ENCODE data around the gene C1QTNF9B.
"Not testable (repeated sequence)": the region's sequence is repeated elsewhere in the genome, so short reads cannot be mapped to it uniquely, and the experiment has no call there.

The C1QTNF9B gene

DNA sequence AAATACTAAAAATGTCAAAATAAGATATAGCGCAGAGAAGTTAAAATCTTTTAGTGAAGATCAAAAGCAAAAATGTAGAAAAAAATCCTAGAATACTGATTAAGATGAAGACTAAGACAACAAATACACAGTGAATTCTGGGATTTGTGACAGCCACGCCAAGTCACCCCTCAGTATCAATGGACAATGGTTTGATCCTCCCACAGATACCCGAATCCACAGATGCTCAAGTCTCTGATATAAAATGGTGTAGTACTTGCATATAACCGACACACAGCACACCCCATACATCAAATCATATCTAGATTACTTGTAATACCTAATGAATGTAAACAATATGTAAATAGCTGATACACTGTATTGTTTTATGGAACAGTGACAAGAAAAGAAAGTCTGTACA, 14.0 kb downstream of the C1QTNF9B start:
- Mint-ChIP-seq H3K4me3 (no peak overlapping the region), H3K27me3 (no peaks in the 10 kb centered on the region), H3K36me3 (ENCODE audit: low read depth) (peaks cover 47% of the 10 kb centered on the region), H3K4me1 (ENCODE audit: low read depth) (peaks cover 4% of the 10 kb centered on the region), H3K27ac (no peak overlapping the region), H3K9me3 (no peaks in the 10 kb centered on the region)
- intact Hi-C loops (cut with micrococcal nuclease) = loop anchor here (10.0 kb wide), 1 partner anchor 508 kb away; no protein-coding TSS in a partner anchor

- H3K27ac Mint-ChIP-seq; H3K27me3 Mint-ChIP-seq; H3K4me1 Mint-ChIP-seq (ENCODE audit: low read depth); H3K4me3 Mint-ChIP-seq; H3K9me3 Mint-ChIP-seq: not testable (repeated sequence)
- H3K36me3 Mint-ChIP-seq (ENCODE audit: low read depth) = peaks cover 47% of the 10 kb centered on the region
- intact Hi-C loops (cut with micrococcal nuclease) = loop anchor here (10.0 kb wide), 1 partner anchor 507 kb away; no protein-coding TSS in a partner anchor
These were observed 15.9 kb downstream of the C1QTNF9B start for GRCh38 chr13:23881402-23881800.

- not testable (repeated sequence) for H3K9me3 Mint-ChIP-seq; H3K4me3 Mint-ChIP-seq; H3K27me3 Mint-ChIP-seq; H3K4me1 Mint-ChIP-seq (ENCODE audit: low read depth); H3K27ac Mint-ChIP-seq
- peaks cover 53% of the 10 kb centered on the region for H3K36me3 Mint-ChIP-seq (ENCODE audit: low read depth)
- intact Hi-C loops (cut with micrococcal nuclease) = loop anchor here (10.0 kb wide), 1 partner anchor 506 kb away; no protein-coding TSS in a partner anchor
These were observed 16.6 kb downstream of the C1QTNF9B start for GRCh38 chr13:23880493-23881401.

GRCh38 chr13:23877286-23877685, 20.0 kb downstream of the C1QTNF9B start:
- Mint-ChIP-seq H3K36me3 (ENCODE audit: low read depth) (peaks cover 43% of the 10 kb centered on the region), H3K4me3 (no peak overlapping the region), H3K27ac (no peak overlapping the region), H3K4me1 (ENCODE audit: low read depth) (no peaks in the 10 kb centered on the region), H3K27me3 (no peaks in the 10 kb centered on the region), H3K9me3 (no peaks in the 10 kb centered on the region)
- intact Hi-C loops (cut with micrococcal nuclease) = no loop called here

DNA sequence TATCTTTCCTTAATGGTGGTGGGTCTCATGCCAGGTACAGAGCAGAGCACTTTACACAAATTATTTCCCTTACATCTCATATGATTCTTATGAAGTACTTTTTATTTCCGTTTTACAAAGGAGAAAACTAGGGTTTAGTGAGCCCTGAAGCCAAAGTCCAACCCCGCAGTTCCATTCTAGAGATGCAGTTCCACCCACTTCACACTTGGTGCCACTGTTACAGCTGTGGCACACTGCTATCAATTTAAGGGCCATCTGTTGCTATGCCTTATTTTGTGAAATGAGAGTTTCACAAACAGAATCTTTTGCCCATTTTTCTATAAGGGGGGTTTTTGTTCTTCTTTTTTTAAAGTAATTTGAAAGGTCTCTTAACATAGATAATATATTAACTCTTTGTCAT, 21.0 kb downstream of the C1QTNF9B start:
- intact Hi-C loops (cut with micrococcal nuclease) = no loop called here
- H3K9me3 Mint-ChIP-seq = no peaks in the 10 kb centered on the region
- H3K27ac Mint-ChIP-seq = no peak overlapping the region
- H3K4me1 Mint-ChIP-seq (ENCODE audit: low read depth) = no peaks in the 10 kb centered on the region
- no peaks in the 10 kb centered on the region for H3K27me3 Mint-ChIP-seq
- peaks cover 33% of the 10 kb centered on the region for H3K36me3 Mint-ChIP-seq (ENCODE audit: low read depth)
- no peak overlapping the region for H3K4me3 Mint-ChIP-seq

GRCh38 chr13:23871616-23872220, 25.6 kb downstream of the C1QTNF9B start:
- H3K4me3 Mint-ChIP-seq = no peak overlapping the region
- H3K4me1 Mint-ChIP-seq (ENCODE audit: low read depth) = no peaks in the 10 kb centered on the region
- H3K36me3 Mint-ChIP-seq (ENCODE audit: low read depth) = peaks cover 16% of the 10 kb centered on the region
- no peak overlapping the region for H3K27ac Mint-ChIP-seq
- H3K27me3 Mint-ChIP-seq = no peaks in the 10 kb centered on the region
- intact Hi-C loops (cut with micrococcal nuclease) = loop anchor here (1.0 to 5.0 kb wide), 4 partner anchors 293 to 464 kb away; no protein-coding TSS in a partner anchor
- H3K9me3 Mint-ChIP-seq = no peaks in the 10 kb centered on the region

GRCh38 chr13:23870356-23871140, 26.8 kb downstream of the C1QTNF9B start:
- intact Hi-C loops (cut with micrococcal nuclease) = loop anchor here (1.0 to 5.0 kb wide), 4 partner anchors 292 to 463 kb away; no protein-coding TSS in a partner anchor
- Mint-ChIP-seq H3K27me3 (no peaks in the 10 kb centered on the region), H3K9me3 (no peaks in the 10 kb centered on the region), H3K36me3 (ENCODE audit: low read depth) (peaks cover 9% of the 10 kb centered on the region), H3K4me1 (ENCODE audit: low read depth) (peaks cover 6% of the 10 kb centered on the region), H3K27ac (no peak overlapping the region), H3K4me3 (no peak overlapping the region)

- Mint-ChIP-seq H3K27me3 (no peaks in the 10 kb centered on the region), H3K27ac (no peak overlapping the region), H3K9me3 (no peaks in the 10 kb centered on the region), H3K4me1 (ENCODE audit: low read depth) (peaks cover 6% of the 10 kb centered on the region), H3K36me3 (ENCODE audit: low read depth) (peaks cover 7% of the 10 kb centered on the region), H3K4me3 (no peak overlapping the region)
- intact Hi-C loops (cut with micrococcal nuclease) = no loop called here
These were observed 28.8 kb downstream of the C1QTNF9B start for GRCh38 chr13:23868521-23868920.

DNA sequence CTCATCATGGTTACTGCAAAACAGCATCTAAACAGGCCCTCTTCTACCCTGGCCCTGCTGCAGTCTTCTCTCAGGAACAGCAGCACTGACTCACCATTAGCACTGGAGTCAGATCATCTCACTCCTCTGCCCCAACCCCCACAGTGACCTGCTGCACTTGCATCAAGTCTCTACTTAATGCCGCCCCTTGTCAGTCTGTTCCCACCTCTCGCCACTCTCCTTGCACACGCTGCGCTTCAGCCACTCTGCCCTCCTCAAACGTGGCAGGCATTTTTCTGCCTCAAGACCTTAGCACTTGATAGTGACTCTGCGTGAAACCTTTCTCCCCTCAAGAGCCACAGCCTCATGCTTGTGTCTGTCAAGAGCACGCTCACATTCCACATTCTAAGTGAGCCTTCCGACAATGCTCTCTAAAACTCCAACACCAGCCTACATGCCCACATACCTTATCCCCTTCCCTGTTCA, 30.2 kb downstream of the C1QTNF9B start:
- intact Hi-C loops (cut with micrococcal nuclease) = no loop called here
- peaks cover 6% of the 10 kb centered on the region for H3K4me1 Mint-ChIP-seq (ENCODE audit: low read depth)
- H3K4me3 Mint-ChIP-seq = no peak overlapping the region
- no peaks in the 10 kb centered on the region for H3K27me3 Mint-ChIP-seq
- no peak overlapping the region for H3K27ac Mint-ChIP-seq
- H3K9me3 Mint-ChIP-seq = no peaks in the 10 kb centered on the region
- no peaks in the 10 kb centered on the region for H3K36me3 Mint-ChIP-seq (ENCODE audit: low read depth)

DNA sequence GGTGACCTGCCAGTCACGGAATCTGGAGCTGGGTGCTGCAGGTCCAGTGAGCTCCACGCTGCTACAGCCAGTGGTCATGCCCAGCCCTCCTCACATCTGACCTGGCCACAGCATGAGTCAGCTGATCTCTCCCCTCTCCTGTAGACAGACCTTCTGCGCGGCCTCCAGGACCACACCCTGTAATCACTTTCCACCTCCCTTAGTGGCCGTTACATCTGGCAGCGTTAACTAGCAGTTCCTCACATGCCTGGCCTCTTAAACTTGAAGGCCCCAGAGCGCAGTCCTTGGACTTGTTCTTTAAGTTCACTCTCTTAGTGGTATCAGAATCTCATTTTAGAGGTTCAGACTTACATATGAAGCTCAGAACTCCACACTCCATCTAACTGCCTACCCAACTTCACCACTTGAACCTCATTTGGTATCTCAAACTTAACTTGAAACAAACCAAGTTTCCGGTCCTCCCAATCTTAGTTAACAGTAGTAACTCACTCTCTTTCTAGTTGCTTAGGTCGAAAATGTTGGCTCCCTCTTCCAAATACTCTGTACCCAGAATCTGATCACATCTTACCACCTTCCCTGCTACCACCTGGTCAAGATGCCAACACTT, 30.8 kb downstream of the C1QTNF9B start:
- no peak overlapping the region for H3K4me3 Mint-ChIP-seq
- no peaks in the 10 kb centered on the region for H3K9me3 Mint-ChIP-seq
- H3K4me1 Mint-ChIP-seq (ENCODE audit: low read depth) = peaks cover 6% of the 10 kb centered on the region
- H3K27me3 Mint-ChIP-seq = no peaks in the 10 kb centered on the region
- H3K36me3 Mint-ChIP-seq (ENCODE audit: low read depth) = no peaks in the 10 kb centered on the region
- intact Hi-C loops (cut with micrococcal nuclease) = no loop called here
- peak overlapping the region; percentile 11 for H3K27ac Mint-ChIP-seq

GRCh38 chr13:23865906-23866305, 31.4 kb downstream of the C1QTNF9B start:
- intact Hi-C loops (cut with micrococcal nuclease) = no loop called here

DNA sequence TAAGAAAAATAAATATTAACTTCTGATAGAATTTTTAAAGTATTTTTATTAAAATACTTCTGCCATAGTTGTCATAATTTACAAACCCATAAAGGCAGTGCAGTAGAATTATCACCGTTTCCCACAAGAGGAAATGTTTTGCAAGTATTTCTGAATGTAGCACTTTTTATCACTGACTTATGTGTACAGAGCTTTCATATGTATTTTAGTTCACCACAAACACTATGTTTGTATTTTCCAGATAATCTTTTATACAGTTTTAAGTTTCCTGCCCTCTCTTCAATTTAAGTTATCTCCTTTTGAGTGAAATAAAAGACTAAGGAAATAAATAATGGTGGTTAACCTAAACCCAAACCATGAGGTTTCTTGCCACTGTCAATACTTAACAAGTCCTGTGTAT, 32.3 kb downstream of the C1QTNF9B start:
- Mint-ChIP-seq H3K36me3 (ENCODE audit: low read depth) (peaks cover 8% of the 10 kb centered on the region), H3K27ac (no peak overlapping the region), H3K4me1 (ENCODE audit: low read depth) (peaks cover 6% of the 10 kb centered on the region), H3K4me3 (no peak overlapping the region), H3K9me3 (no peaks in the 10 kb centered on the region), H3K27me3 (no peaks in the 10 kb centered on the region)
- intact Hi-C loops (cut with micrococcal nuclease) = no loop called here

More at GRCh38 chr13:23865906-23866305, 31.4 kb downstream of the C1QTNF9B start:
- H3K9me3 Mint-ChIP-seq = no peaks in the 10 kb centered on the region
- H3K4me3 Mint-ChIP-seq = no peak overlapping the region
- no peaks in the 10 kb centered on the region for H3K27me3 Mint-ChIP-seq
- H3K36me3 Mint-ChIP-seq (ENCODE audit: low read depth) = peaks cover 2% of the 10 kb centered on the region
- peaks cover 6% of the 10 kb centered on the region for H3K4me1 Mint-ChIP-seq (ENCODE audit: low read depth)
- peak overlapping the region; percentile 11 for H3K27ac Mint-ChIP-seq

GRCh38 chr13:23861310-23861709, 36.0 kb downstream of the C1QTNF9B start:
- Mint-ChIP-seq H3K27me3 (no peaks in the 10 kb centered on the region), H3K27ac (no peak overlapping the region)

More at GRCh38 chr13:23861310-23861709, 36.0 kb downstream of the C1QTNF9B start:
- peaks cover 12% of the 10 kb centered on the region for H3K36me3 Mint-ChIP-seq (ENCODE audit: low read depth)
- H3K4me3 Mint-ChIP-seq = no peak overlapping the region
- peaks cover 6% of the 10 kb centered on the region for H3K4me1 Mint-ChIP-seq (ENCODE audit: low read depth)
- intact Hi-C loops (cut with micrococcal nuclease) = no loop called here
- H3K9me3 Mint-ChIP-seq = no peaks in the 10 kb centered on the region
